ENCODE data around the gene CCDC92.

The CCDC92 gene

DNA sequence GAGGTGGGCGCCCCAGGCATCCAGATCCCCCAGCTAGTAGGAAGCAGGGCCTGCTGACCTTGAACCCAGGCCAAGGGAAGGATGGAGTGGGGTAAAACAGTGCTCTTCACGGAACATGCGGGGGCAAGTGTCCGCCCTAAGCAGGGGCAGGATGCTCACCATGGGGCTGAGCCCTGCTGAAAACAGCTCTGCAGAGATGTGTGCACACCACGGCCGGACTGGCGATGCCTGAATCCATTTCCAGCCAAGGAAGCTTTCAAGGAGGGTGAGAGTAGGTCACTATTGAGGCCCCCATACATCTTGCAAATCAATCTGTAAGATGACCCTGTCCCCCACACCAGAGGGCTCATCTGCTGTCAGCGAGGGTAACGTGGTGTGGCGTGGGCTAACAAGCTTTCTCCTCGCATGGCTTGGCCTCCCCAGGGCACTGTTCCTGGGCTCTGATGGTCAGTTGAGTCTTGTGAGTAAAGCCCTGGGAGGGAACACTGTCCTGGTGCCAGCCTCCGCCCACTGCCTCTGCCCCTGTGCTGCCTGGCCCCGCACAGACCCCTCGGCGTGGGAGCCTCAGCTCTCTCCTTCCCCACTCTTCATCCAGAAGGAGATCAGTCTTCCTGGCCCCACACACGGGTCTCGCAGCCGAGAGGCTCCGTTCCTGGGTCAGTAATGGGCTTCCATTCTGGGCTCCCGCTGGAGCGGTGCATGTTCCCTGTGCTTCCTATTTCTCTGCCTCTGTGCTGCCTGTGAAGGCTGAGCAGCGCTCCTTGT, 69.1 kb downstream of the CCDC92 start:
- DNase-seq (ENCODE audit: low read depth): no peak
- no peak overlapping the region for H3K4me3 ChIP-seq (ENCODE audit: low read depth, low read length)
- no peak for TF ChIP-seq CTCF (conservative IDR thresholded peaks at IDR 0.05; ENCODE audit: low read depth, low read length)

- no peak for TF ChIP-seq CTCF (conservative IDR thresholded peaks at IDR 0.05; ENCODE audit: low read depth, low read length)
- no peak overlapping the region for H3K4me3 ChIP-seq (ENCODE audit: low read depth, low read length)
- no peak for DNase-seq (ENCODE audit: low read depth)
Observed at GRCh38 chr12:123902821-123903220, 69.8 kb downstream of the CCDC92 start.

GRCh38 chr12:123900871-123901376, 71.7 kb downstream of the CCDC92 start:
- H3K4me3 ChIP-seq (ENCODE audit: low read depth, low read length): no peak overlapping the region
- DNase-seq (ENCODE audit: low read depth): peak; percentile 52
- TF ChIP-seq CTCF (conservative IDR thresholded peaks at IDR 0.05; ENCODE audit: low read depth, low read length): no peak

GRCh38 chr12:123899368-123899767, 73.3 kb downstream of the CCDC92 start:
- H3K4me3 ChIP-seq (ENCODE audit: low read depth, low read length): no peak overlapping the region
- no peak for TF ChIP-seq CTCF (conservative IDR thresholded peaks at IDR 0.05; ENCODE audit: low read depth, low read length)
- DNase-seq (ENCODE audit: low read depth): no peak

DNA sequence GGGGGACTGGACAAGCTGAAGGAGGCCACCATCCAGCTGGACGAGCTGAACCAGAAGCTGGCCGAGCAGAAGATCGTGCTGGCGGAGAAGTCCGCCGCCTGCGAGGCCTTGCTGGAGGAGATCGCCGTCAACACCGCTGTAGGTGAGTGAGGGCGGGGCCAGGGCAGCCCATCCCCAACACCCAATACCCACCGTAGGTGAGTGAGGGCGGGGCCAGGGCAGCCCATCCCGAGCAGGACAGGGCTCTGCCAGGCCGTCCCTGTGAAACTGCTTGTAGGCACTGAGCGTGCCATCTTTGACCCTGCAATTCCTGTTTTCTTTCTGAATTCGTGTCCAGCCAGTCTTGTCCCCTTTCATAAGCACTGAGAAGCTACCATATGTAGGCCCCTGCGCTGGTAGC, 74.0 kb downstream of the CCDC92 start:
- no peak overlapping the region for H3K4me3 ChIP-seq (ENCODE audit: low read depth, low read length)
- TF ChIP-seq CTCF (conservative IDR thresholded peaks at IDR 0.05; ENCODE audit: low read depth, low read length): no peak
- no peak for DNase-seq (ENCODE audit: low read depth)

GRCh38 chr12:123897221-123897620, 75.4 kb downstream of the CCDC92 start:
- no peak for TF ChIP-seq CTCF (conservative IDR thresholded peaks at IDR 0.05; ENCODE audit: low read depth, low read length)
- H3K4me3 ChIP-seq (ENCODE audit: low read depth, low read length): no peak overlapping the region
- peak; percentile 31 for DNase-seq (ENCODE audit: low read depth)

GRCh38 chr12:123896767-123897166, 75.9 kb downstream of the CCDC92 start:
- no peak for TF ChIP-seq CTCF (conservative IDR thresholded peaks at IDR 0.05; ENCODE audit: low read depth, low read length)

More at GRCh38 chr12:123896767-123897166, 75.9 kb downstream of the CCDC92 start:
- H3K4me3 ChIP-seq (ENCODE audit: low read depth, low read length): no peak overlapping the region
- no peak for DNase-seq (ENCODE audit: low read depth)

Measured in choroid plexus epithelial cell (primary cell).